Suppressor macrophage treated with lipopolysaccharide for 4 hours (primary cell): ENCODE data around the gene PAQR7.

Source experiments
- DNase-seq: peaks from one replicate; pipeline ENCODE4 v3.0.0-alpha.2; 2020

The PAQR7 gene

GRCh38 chr1:25900219-25900618 is 24.7 kb upstream of the PAQR7 start:
- DNase-seq = no peak

GRCh38 chr1:25899792-25900191 is 24.3 kb upstream of the PAQR7 start:
- DNase-seq = no peak

GRCh38 chr1:25898223-25899015 is 22.9 kb upstream of the PAQR7 start:
- no peak for DNase-seq

GRCh38 chr1:25897754-25898153 is 22.2 kb upstream of the PAQR7 start:
- no peak for DNase-seq

- no peak for DNase-seq
These were observed 20.8 kb upstream of the PAQR7 start for GRCh38 chr1:25896266-25896665.

GRCh38 chr1:25895365-25895990 is 20.0 kb upstream of the PAQR7 start:
- peak; percentile 95 for DNase-seq

GRCh38 chr1:25893116-25893515 is 17.6 kb upstream of the PAQR7 start:
- DNase-seq = no peak

GRCh38 chr1:25891606-25892005 is 16.1 kb upstream of the PAQR7 start:
- no peak for DNase-seq

GRCh38 chr1:25890239-25891034 is 14.9 kb upstream of the PAQR7 start:
- DNase-seq = no peak

GRCh38 chr1:25889470-25889869 is 14.0 kb upstream of the PAQR7 start:
- DNase-seq = no peak

GRCh38 chr1:25888426-25888987 is 13.0 kb upstream of the PAQR7 start:
- no peak for DNase-seq

- DNase-seq = no peak
These were observed 10.1 kb upstream of the PAQR7 start for GRCh38 chr1:25885602-25886001.

- DNase-seq = no peak
These were observed 5.8 kb upstream of the PAQR7 start for GRCh38 chr1:25881266-25881665.

GRCh38 chr1:25880518-25880917 is 5.0 kb upstream of the PAQR7 start:
- no peak for DNase-seq

GRCh38 chr1:25879675-25880074 is 4.2 kb upstream of the PAQR7 start:
- no peak for DNase-seq

- DNase-seq = no peak
These were observed 3.2 kb upstream of the PAQR7 start for GRCh38 chr1:25878690-25879089.

- no peak for DNase-seq
These were observed 1.6 kb upstream of the PAQR7 start for GRCh38 chr1:25877155-25877554.

- DNase-seq = no peak
These were observed 1.2 kb upstream of the PAQR7 start for GRCh38 chr1:25876693-25877077.

GRCh38 chr1:25875856-25876692 is 566 bp upstream of the PAQR7 start:
- DNase-seq = no peak

- DNase-seq = no peak
These were observed 814 bp downstream of the PAQR7 start for GRCh38 chr1:25874635-25875153.

GRCh38 chr1:25874209-25874608 is 1.3 kb downstream of the PAQR7 start:
- no peak for DNase-seq

- no peak for DNase-seq
These were observed 2.4 kb downstream of the PAQR7 start for GRCh38 chr1:25873120-25873519.
